IPS-11a (cell line): ENCODE measurements around the gene YEATS4.

Experiments used
- H3K4me3 ChIP-seq: one replicate; pipeline ENCODE4 v1.5.1; 2013; ENCODE audit warnings: low read depth, low read length, control low read depth

YEATS4 gene

GRCh38 chr12:69341328-69341727, 18.2 kb upstream of the YEATS4 start:
- no peak overlapping the region for H3K4me3 ChIP-seq

GRCh38 chr12:69342421-69342820, 17.1 kb upstream of the YEATS4 start:
- H3K4me3 ChIP-seq = no peak overlapping the region

GRCh38 chr12:69343357-69343756, 16.2 kb upstream of the YEATS4 start:
- no peak overlapping the region for H3K4me3 ChIP-seq

- H3K4me3 ChIP-seq = no peak overlapping the region
Measured at GRCh38 chr12:69343885-69344612, 15.5 kb upstream of the YEATS4 start.

- H3K4me3 ChIP-seq = no peak overlapping the region
Measured at GRCh38 chr12:69345077-69345476, 14.5 kb upstream of the YEATS4 start.

- no peak overlapping the region for H3K4me3 ChIP-seq
Measured at GRCh38 chr12:69345742-69346141, 13.8 kb upstream of the YEATS4 start.

- no peak within 1 kb of the TSS for H3K4me3 ChIP-seq
Measured at GRCh38 chr12:69348162-69348938, 11.2 kb upstream of the YEATS4 start, which contains the start of gene LYZ. Gene LYZ, plus strand, starts transcription at chr12:69348381. Its CDS starts 28 bp downstream, at chr12:69348409.

- H3K4me3 ChIP-seq = no peak overlapping the region
Measured at GRCh38 chr12:69350002-69350626, 9.4 kb upstream of the YEATS4 start.

- H3K4me3 ChIP-seq = no peak overlapping the region
Measured at GRCh38 chr12:69350777-69351176, 8.8 kb upstream of the YEATS4 start.

- no peak overlapping the region for H3K4me3 ChIP-seq
Measured at GRCh38 chr12:69351462-69352236, 7.9 kb upstream of the YEATS4 start.

- H3K4me3 ChIP-seq = no peak overlapping the region
Measured at GRCh38 chr12:69352904-69353303, 6.6 kb upstream of the YEATS4 start.

GRCh38 chr12:69354172-69354555, 5.4 kb upstream of the YEATS4 start:
- no peak overlapping the region for H3K4me3 ChIP-seq

GRCh38 chr12:69354556-69355187, 4.9 kb upstream of the YEATS4 start:
- no peak overlapping the region for H3K4me3 ChIP-seq

- no peak overlapping the region for H3K4me3 ChIP-seq
Measured at GRCh38 chr12:69355363-69356028, 4.0 kb upstream of the YEATS4 start.

- H3K4me3 ChIP-seq = peak overlapping the region; percentile 88
Measured at GRCh38 chr12:69360348-69360672, 767 bp downstream of the YEATS4 start.

- H3K4me3 ChIP-seq = no peak overlapping the region
Measured at GRCh38 chr12:69366796-69367195, 7.3 kb downstream of the YEATS4 start.

GRCh38 chr12:69368171-69368570, 8.6 kb downstream of the YEATS4 start:
- no peak overlapping the region for H3K4me3 ChIP-seq

GRCh38 chr12:69383074-69383473, 23.5 kb downstream of the YEATS4 start:
- H3K4me3 ChIP-seq = no peak overlapping the region

- H3K4me3 ChIP-seq = no peak overlapping the region
Measured at GRCh38 chr12:69385038-69385437, 25.5 kb downstream of the YEATS4 start.

- H3K4me3 ChIP-seq = no peak overlapping the region
Measured at GRCh38 chr12:69386921-69387320, 27.4 kb downstream of the YEATS4 start.
